ENCODE results near the gene SF3B3. TPM values are rescaled to one million over a fixed set of nuclear protein-coding genes. Genes with fewer than 3 reads are reported as not detected.

The SF3B3 gene
- polyA plus RNA-seq, 1 donor = 202 TPM

DNA sequence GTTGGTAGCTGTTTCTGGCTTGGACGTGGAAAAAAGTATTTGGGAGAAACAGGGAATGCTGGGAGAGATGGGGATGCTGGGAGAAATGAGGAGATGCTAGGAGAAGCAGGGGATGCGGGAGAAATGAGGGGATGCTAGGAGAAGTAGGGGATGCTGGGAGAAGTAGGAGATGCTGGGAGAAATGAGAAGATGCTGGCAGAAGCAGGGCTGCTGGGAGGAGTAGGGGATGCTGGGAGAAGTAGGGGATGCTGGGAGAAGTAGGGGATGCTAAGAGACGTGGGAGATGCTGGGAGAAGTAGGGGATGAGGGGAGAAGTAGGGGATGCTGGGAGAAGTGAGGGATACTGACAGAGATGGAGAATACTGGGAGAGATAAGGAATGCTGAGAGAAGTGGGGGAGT lies 77.1 kb downstream of the SF3B3 start:
- WGBS (ENCODE audit: insufficient coverage, low lambda C conversion rate) = 91% methylated on average over 3 of the region's 3 CpGs
- H3K36me3 ChIP-seq (ENCODE audit: control insufficient read depth, insufficient read depth, low read length) = peaks cover 3% of the 10 kb centered on the region
- H3K27ac ChIP-seq (ENCODE audit: low read length) = no peak overlapping the region
- peaks cover 15% of the 10 kb centered on the region for H3K4me1 ChIP-seq (ENCODE audit: control insufficient read depth, insufficient read depth, low read length)
- H3K4me3 ChIP-seq (ENCODE audit: low read length) = no peak overlapping the region
- H3K27me3 ChIP-seq (ENCODE audit: control insufficient read depth, insufficient read depth, low read length) = no peaks in the 10 kb centered on the region
- no peaks in the 10 kb centered on the region for H3K9me3 ChIP-seq (ENCODE audit: control insufficient read depth, low read depth, low read length)
- no peak for DNase-seq

- Histone ChIP-seq H3K36me3 (ENCODE audit: control insufficient read depth, insufficient read depth, low read length) (peaks cover 3% of the 10 kb centered on the region), H3K4me1 (ENCODE audit: control insufficient read depth, insufficient read depth, low read length) (peaks cover 15% of the 10 kb centered on the region), H3K9me3 (ENCODE audit: control insufficient read depth, low read depth, low read length) (no peaks in the 10 kb centered on the region), H3K4me3 (ENCODE audit: low read length) (no peak overlapping the region), H3K27me3 (ENCODE audit: control insufficient read depth, insufficient read depth, low read length) (no peaks in the 10 kb centered on the region), H3K27ac (ENCODE audit: low read length) (no peak overlapping the region)
- no peak for DNase-seq
- no CpG with 5 or more reads among the region's 8 CpGs for WGBS (ENCODE audit: insufficient coverage, low lambda C conversion rate)
Measured at GRCh38 chr16:70601576-70602575, 78.3 kb downstream of the SF3B3 start.

DNA sequence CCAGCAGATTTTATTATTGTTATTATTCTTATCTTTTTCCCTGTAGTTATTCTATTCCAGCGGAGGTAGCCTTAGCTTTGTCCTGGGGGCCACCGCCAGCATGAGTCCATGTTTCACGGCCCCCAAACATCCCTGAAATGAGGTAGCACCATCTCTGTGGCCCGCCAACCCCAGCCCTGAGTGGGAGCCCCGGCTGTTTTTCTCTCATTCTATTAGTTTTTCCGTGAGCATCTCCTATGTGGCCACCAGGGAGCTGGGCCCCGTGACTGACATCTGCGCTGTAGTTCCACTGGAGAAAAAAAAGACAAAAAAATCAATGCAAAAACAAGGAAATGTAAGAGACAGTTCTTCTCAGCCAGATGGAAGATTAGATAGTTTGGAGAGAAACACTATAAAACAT lies 79.2 kb downstream of the SF3B3 start:
- Histone ChIP-seq H3K4me1 (ENCODE audit: control insufficient read depth, insufficient read depth, low read length) (peaks cover 15% of the 10 kb centered on the region), H3K27me3 (ENCODE audit: control insufficient read depth, insufficient read depth, low read length) (no peaks in the 10 kb centered on the region), H3K4me3 (ENCODE audit: low read length) (no peak overlapping the region), H3K36me3 (ENCODE audit: control insufficient read depth, insufficient read depth, low read length) (peaks cover 3% of the 10 kb centered on the region), H3K9me3 (ENCODE audit: control insufficient read depth, low read depth, low read length) (no peaks in the 10 kb centered on the region), H3K27ac (ENCODE audit: low read length) (no peak overlapping the region)
- WGBS (ENCODE audit: insufficient coverage, low lambda C conversion rate) = 76% methylated on average over 4 of the region's 8 CpGs
- no peak for DNase-seq

GRCh38 chr16:70604407-70605282 lies 81.0 kb downstream of the SF3B3 start:
- Histone ChIP-seq H3K9me3 (ENCODE audit: control insufficient read depth, low read depth, low read length) (no peaks in the 10 kb centered on the region), H3K27ac (ENCODE audit: low read length) (no peak overlapping the region), H3K36me3 (ENCODE audit: control insufficient read depth, insufficient read depth, low read length) (peaks cover 3% of the 10 kb centered on the region), H3K27me3 (ENCODE audit: control insufficient read depth, insufficient read depth, low read length) (no peaks in the 10 kb centered on the region), H3K4me3 (ENCODE audit: low read length) (no peak overlapping the region), H3K4me1 (ENCODE audit: control insufficient read depth, insufficient read depth, low read length) (peaks cover 13% of the 10 kb centered on the region)
- no CpG with 5 or more reads among the region's 8 CpGs for WGBS (ENCODE audit: insufficient coverage, low lambda C conversion rate)
- no peak for DNase-seq

- H3K4me3 ChIP-seq (ENCODE audit: low read length) = no peak overlapping the region
- peaks cover 3% of the 10 kb centered on the region for H3K36me3 ChIP-seq (ENCODE audit: control insufficient read depth, insufficient read depth, low read length)
- H3K27me3 ChIP-seq (ENCODE audit: control insufficient read depth, insufficient read depth, low read length) = no peaks in the 10 kb centered on the region
- H3K4me1 ChIP-seq (ENCODE audit: control insufficient read depth, insufficient read depth, low read length) = peaks cover 18% of the 10 kb centered on the region
- WGBS (ENCODE audit: insufficient coverage, low lambda C conversion rate) = 100% methylated on average over 1 of the region's 1 CpG
- no peak for DNase-seq
- no peaks in the 10 kb centered on the region for H3K9me3 ChIP-seq (ENCODE audit: control insufficient read depth, low read depth, low read length)
- H3K27ac ChIP-seq (ENCODE audit: low read length) = no peak overlapping the region
Measured at GRCh38 chr16:70605283-70605657, 81.7 kb downstream of the SF3B3 start.

DNA sequence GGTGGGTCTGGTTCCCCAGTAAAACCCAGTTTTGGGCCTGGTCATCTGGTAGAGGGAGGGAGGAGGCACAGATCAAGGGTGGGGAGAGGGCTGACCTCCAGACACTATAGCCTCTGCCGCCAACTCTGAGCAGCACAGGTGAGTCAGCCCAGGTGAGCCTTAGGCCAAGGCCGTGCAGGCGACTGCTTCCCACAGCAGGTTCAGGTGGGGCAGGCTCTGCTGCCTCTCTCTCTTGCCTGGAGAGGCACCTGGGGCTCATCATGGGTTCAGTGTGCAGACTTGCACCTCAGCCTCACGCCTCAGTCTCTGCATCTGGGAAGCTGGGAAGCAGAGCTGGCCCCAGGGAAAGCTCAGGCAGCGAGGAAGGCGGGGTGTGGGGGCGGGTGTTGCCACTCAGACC lies 84.9 kb downstream of the SF3B3 start:
- H3K27me3 ChIP-seq (ENCODE audit: control insufficient read depth, insufficient read depth, low read length) = no peaks in the 10 kb centered on the region
- no CpG with 5 or more reads among the region's 7 CpGs for WGBS (ENCODE audit: insufficient coverage, low lambda C conversion rate)
- H3K9me3 ChIP-seq (ENCODE audit: control insufficient read depth, low read depth, low read length) = no peaks in the 10 kb centered on the region
- DNase-seq = peak; percentile 66 to 75
- H3K27ac ChIP-seq (ENCODE audit: low read length) = peak overlapping the region; percentile 64
- H3K36me3 ChIP-seq (ENCODE audit: control insufficient read depth, insufficient read depth, low read length) = peaks cover 3% of the 10 kb centered on the region
- no peak overlapping the region for H3K4me3 ChIP-seq (ENCODE audit: low read length)
- H3K4me1 ChIP-seq (ENCODE audit: control insufficient read depth, insufficient read depth, low read length) = peaks cover 40% of the 10 kb centered on the region

DNA sequence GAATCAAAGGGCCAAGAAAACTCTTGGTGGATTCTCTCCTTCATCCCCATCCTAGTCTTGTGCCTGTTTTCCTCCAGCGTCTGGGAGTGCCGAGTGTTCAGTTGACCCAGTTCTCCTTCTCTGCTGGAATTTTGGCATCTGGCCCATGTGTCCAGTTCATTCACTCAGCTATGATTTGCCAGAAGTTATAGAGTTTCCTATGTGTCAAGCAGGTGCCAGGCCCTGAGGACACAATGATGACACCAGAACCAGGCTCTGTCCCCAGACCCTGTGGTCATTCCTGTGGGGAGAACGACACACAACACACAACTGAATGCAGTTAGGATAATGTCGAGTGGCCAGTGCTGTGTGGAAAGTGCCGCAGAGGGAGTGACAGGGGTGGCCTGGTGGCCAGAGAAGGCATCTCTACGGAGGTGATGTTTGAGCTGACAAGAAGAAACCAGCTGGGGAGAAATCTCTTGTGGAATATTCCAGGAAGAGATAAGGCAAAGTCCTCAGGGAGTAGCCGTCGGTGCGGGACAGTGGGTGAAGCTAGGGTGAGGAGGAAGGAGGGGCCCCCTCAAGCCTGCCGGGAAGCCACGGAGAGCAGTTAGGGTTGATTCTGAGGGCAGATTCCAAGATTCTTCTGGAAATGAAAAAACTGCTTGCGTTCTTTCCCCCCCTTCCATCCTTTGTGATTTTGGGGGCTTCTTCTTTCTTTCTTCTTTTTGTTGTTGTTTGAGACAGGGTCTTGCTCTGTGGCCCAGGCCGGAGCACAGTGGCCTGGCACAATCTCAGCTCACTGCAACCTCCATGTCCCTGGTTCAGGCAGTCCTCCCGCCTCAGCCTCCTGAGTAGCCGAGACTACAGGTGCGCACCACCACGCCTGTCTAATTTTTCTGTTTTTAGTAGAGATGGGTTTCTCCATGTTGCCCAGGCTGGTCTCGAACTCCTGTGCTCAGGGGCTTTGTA lies 86.9 kb downstream of the SF3B3 start:
- Histone ChIP-seq H3K27me3 (ENCODE audit: control insufficient read depth, insufficient read depth, low read length) (no peaks in the 10 kb centered on the region), H3K4me1 (ENCODE audit: control insufficient read depth, insufficient read depth, low read length) (peaks cover 48% of the 10 kb centered on the region), H3K9me3 (ENCODE audit: control insufficient read depth, low read depth, low read length) (no peaks in the 10 kb centered on the region), H3K27ac (ENCODE audit: low read length) (peak overlapping the region; percentile 95), H3K36me3 (ENCODE audit: control insufficient read depth, insufficient read depth, low read length) (no peaks in the 10 kb centered on the region), H3K4me3 (ENCODE audit: low read length) (no peak overlapping the region)
- WGBS (ENCODE audit: insufficient coverage, low lambda C conversion rate) = no CpG with 5 or more reads among the region's 18 CpGs
- peak; percentile 75 to 88 for DNase-seq

DNA sequence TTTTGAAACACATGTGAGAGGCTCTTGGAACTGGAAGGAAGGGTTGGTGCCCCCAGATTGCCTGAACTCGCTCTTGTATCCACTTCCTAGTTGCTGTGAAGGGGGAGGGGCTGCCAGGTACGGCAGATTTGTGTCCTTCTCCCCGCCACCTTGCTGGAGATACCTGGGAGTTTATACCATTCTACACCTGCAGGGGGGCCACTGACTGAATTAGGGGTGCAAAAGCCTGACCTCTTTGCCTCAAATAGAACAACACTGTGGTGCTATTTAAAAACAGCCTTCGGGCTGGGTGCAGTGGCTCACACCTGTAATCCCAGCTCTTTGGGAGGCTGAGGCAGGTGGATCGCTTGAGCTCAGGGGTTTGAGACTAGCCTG lies 87.6 kb downstream of the SF3B3 start:
- H3K4me3 ChIP-seq (ENCODE audit: low read length) = no peak overlapping the region
- H3K36me3 ChIP-seq (ENCODE audit: control insufficient read depth, insufficient read depth, low read length) = no peaks in the 10 kb centered on the region
- peak overlapping the region; percentile 95 for H3K27ac ChIP-seq (ENCODE audit: low read length)
- DNase-seq = no peak
- H3K27me3 ChIP-seq (ENCODE audit: control insufficient read depth, insufficient read depth, low read length) = no peaks in the 10 kb centered on the region
- WGBS (ENCODE audit: insufficient coverage, low lambda C conversion rate) = no CpG with 5 or more reads among the region's 5 CpGs
- H3K9me3 ChIP-seq (ENCODE audit: control insufficient read depth, low read depth, low read length) = no peaks in the 10 kb centered on the region
- peaks cover 48% of the 10 kb centered on the region for H3K4me1 ChIP-seq (ENCODE audit: control insufficient read depth, insufficient read depth, low read length)

- WGBS (ENCODE audit: insufficient coverage, low lambda C conversion rate) = no CpG with 5 or more reads among the region's 4 CpGs
- DNase-seq = no peak
- Histone ChIP-seq H3K4me1 (ENCODE audit: control insufficient read depth, insufficient read depth, low read length) (peaks cover 48% of the 10 kb centered on the region), H3K27me3 (ENCODE audit: control insufficient read depth, insufficient read depth, low read length) (no peaks in the 10 kb centered on the region), H3K9me3 (ENCODE audit: control insufficient read depth, low read depth, low read length) (no peaks in the 10 kb centered on the region), H3K36me3 (ENCODE audit: control insufficient read depth, insufficient read depth, low read length) (no peaks in the 10 kb centered on the region), H3K4me3 (ENCODE audit: low read length) (no peak overlapping the region), H3K27ac (ENCODE audit: low read length) (no peak overlapping the region)
Measured at GRCh38 chr16:70611785-70612303, 88.2 kb downstream of the SF3B3 start.
